Activated CD4-positive, CD25-positive, alpha-beta regulatory T cell treated with anti-CD3 and anti-CD28 coated beads, Interleukin-2, amount 50 U/mL, for 72 hours (primary cell): ENCODE data around the gene SPATA1.
"Not testable (repeated sequence)": the region's sequence is repeated elsewhere in the genome, so short reads cannot be mapped to it uniquely, and the experiment has no call there.

ENCODE experiments used
- DNase-seq: peaks from one replicate; pipeline ENCODE4 v3.0.0; 2021

Gene SPATA1

GRCh38 chr1:84510165-84510564 is 4.0 kb downstream of the SPATA1 start:
- DNase-seq: no peak

- DNase-seq: no peak
Measured at GRCh38 chr1:84510668-84511067, 4.5 kb downstream of the SPATA1 start.

GRCh38 chr1:84524590-84524989 is 18.4 kb downstream of the SPATA1 start:
- DNase-seq: no peak

GRCh38 chr1:84525779-84526178 is 19.6 kb downstream of the SPATA1 start:
- DNase-seq: no peak

GRCh38 chr1:84538599-84538998 is 32.4 kb downstream of the SPATA1 start:
- no peak for DNase-seq

- DNase-seq: no peak
Measured at GRCh38 chr1:84539972-84540371, 33.8 kb downstream of the SPATA1 start.

- DNase-seq: no peak
Measured at GRCh38 chr1:84540759-84541158, 34.6 kb downstream of the SPATA1 start.

GRCh38 chr1:84541679-84542078 is 35.5 kb downstream of the SPATA1 start:
- DNase-seq: no peak

GRCh38 chr1:84550826-84551225 is 44.6 kb downstream of the SPATA1 start:
- DNase-seq: no peak

- no peak for DNase-seq
Measured at GRCh38 chr1:84569216-84569615, 63.0 kb downstream of the SPATA1 start.

- no peak for DNase-seq
Measured at GRCh38 chr1:84570436-84571149, 64.4 kb downstream of the SPATA1 start.

- DNase-seq: no peak
Measured at GRCh38 chr1:84571150-84571535, 65.0 kb downstream of the SPATA1 start.

GRCh38 chr1:84573481-84573966 is 67.3 kb downstream of the SPATA1 start:
- DNase-seq: no peak

GRCh38 chr1:84573967-84574842 is 68.0 kb downstream of the SPATA1 start, which contains the start of gene CTBS:
Gene CTBS, minus strand, starts transcription at chr1:84574440. Its CDS starts 25 bp downstream, at chr1:84574415.
- DNase-seq: peak; percentile 86

GRCh38 chr1:84574936-84575335 is 68.8 kb downstream of the SPATA1 start:
- DNase-seq: no peak

- DNase-seq: no peak
Measured at GRCh38 chr1:84581648-84582047, 75.5 kb downstream of the SPATA1 start.

- DNase-seq: no peak
Measured at GRCh38 chr1:84582802-84583587, 76.8 kb downstream of the SPATA1 start.

- no peak for DNase-seq
Measured at GRCh38 chr1:84583648-84584047, 77.5 kb downstream of the SPATA1 start.

GRCh38 chr1:84584126-84584525 is 77.9 kb downstream of the SPATA1 start:
- DNase-seq: no peak

GRCh38 chr1:84585803-84586202 is 79.6 kb downstream of the SPATA1 start:
- DNase-seq: no peak

- DNase-seq: no peak
Measured at GRCh38 chr1:84587099-84587498, 80.9 kb downstream of the SPATA1 start.

GRCh38 chr1:84594959-84595358 is 88.8 kb downstream of the SPATA1 start:
- DNase-seq: not testable (repeated sequence)

GRCh38 chr1:84597011-84597410 is 90.8 kb downstream of the SPATA1 start:
- no peak for DNase-seq
